K562 (cell line): ENCODE measurements around the gene BBOX1. TPM values are rescaled to one million over a fixed set of nuclear protein-coding genes. Genes with fewer than 3 reads are reported as not detected.

Experiments used
- ATAC-seq: fragments of 200-7000 bp; cut with Tn5 transposase; 3 replicates; pipeline ENCODE4 v1.9.1; 2020; ENCODE audit warnings: moderate library complexity
- BruUV-seq: library from RNA; stranded (reverse); fragments of 400-500 nt; replicated peaks from 2 replicates; lab custom pipeline; 2021; lab: Mats Ljungman, UMichigan
- CTCF ChIA-PET: fragments of 300-600 bp; formaldehyde crosslinking; extraction: SDS; loops from one replicate; lab custom pipeline; 2021; ENCODE audit warnings: low intra/inter-chr PET ratio; lab: Yijun Ruan, JAX
- POLR2A ChIA-PET: fragments of 300-600, 350-650 bp; sonication (Branson Sonifier 250); formaldehyde crosslinking; extraction: SDS; loops from one replicate; lab custom pipeline; 2021; ENCODE audit warnings: antibody characterized with exemption, inconsistent platforms; lab: Yijun Ruan, JAX
- DNase-seq, 4 experiments: peaks; one replicate each; pipeline versions ENCODE4 v3.0.0 to v3.0.0-alpha.2; 2011 to 2018; ENCODE audit warnings: low spot score in 3 of 4, mixed read lengths in 3 of 4; ENCODE audit errors: extremely low read depth in 1 of 4
- FAIRE-seq: peaks from 2 replicates; lab custom pipeline; 2011; peaks lifted over from hg19 to GRCh38; lab: Jason Lieb, UNC
- H2AFZ ChIP-seq: 2 replicates; pipeline ENCODE4 v1.6.0; 2011; ENCODE audit warnings: low read depth, low read length, control low read depth, inconsistent platforms
- H3K27ac ChIP-seq: fragments of 200-600 bp; 3 replicates; pipeline ENCODE4 v1.8.0; 2011; ENCODE audit warnings: low read depth, mild to moderate bottlenecking, control low read depth, inconsistent platforms, low read length, moderate library complexity, mixed read lengths; ENCODE audit errors: extremely low read depth
- H3K27me3 ChIP-seq, 2 experiments: fragments of 300-600 bp in 1 of 2; 2 replicates in 1 of 2; 3 replicates in 1 of 2; pipeline versions ENCODE4 v1.6.0 to v1.8.0; 2011; ENCODE audit warnings: inconsistent platforms in 2 of 2, low read length in 2 of 2, mild to moderate bottlenecking in 1 of 2, mixed read lengths in 1 of 2, moderate library complexity in 1 of 2; ENCODE audit not compliant: control insufficient read depth in 2 of 2, insufficient read depth in 2 of 2
- H3K36me3 ChIP-seq: fragments of 300-600 bp; 3 replicates; pipeline ENCODE4 v1.8.0; 2011; ENCODE audit warnings: mild to moderate bottlenecking, low read length, inconsistent platforms; ENCODE audit not compliant: control insufficient read depth, insufficient read depth
- H3K4me1 ChIP-seq, 2 experiments: fragments of 200-600 bp in 1 of 2; replicated peaks in 1 of 2; 2 replicates in 1 of 2; 3 replicates in 1 of 2; pipeline versions ENCODE4 v1.5.1 to v1.8.0; 2011; ENCODE audit warnings: inconsistent platforms in 2 of 2, low read length in 2 of 2, mild to moderate bottlenecking in 1 of 2, mixed read lengths in 1 of 2, moderate library complexity in 1 of 2; ENCODE audit not compliant: control insufficient read depth in 2 of 2, insufficient read depth in 2 of 2
- H3K4me2 ChIP-seq: 2 replicates; pipeline ENCODE4 v1.6.1; 2011; ENCODE audit warnings: low read length, control low read depth, inconsistent platforms, mixed read lengths; ENCODE audit not compliant: insufficient read depth
- H3K4me3 ChIP-seq: fragments of 200-600 bp; sonication (generic), shearing (Covaris generic); 2 replicates; pipeline ENCODE4 v1.5.1; 2016; ENCODE audit warnings: control low read depth, inconsistent platforms
- H3K79me2 ChIP-seq: fragments of 200-600 bp; 3 replicates; pipeline ENCODE4 v1.8.0; 2011; ENCODE audit warnings: low read length, inconsistent platforms; ENCODE audit not compliant: control insufficient read depth, insufficient read depth
- H3K9ac ChIP-seq, 2 experiments: 2 replicates each; pipeline versions ENCODE4 v1.6.0 to v1.6.1; 2011; ENCODE audit warnings: low read depth in 2 of 2, low read length in 2 of 2, control low read depth in 1 of 2, inconsistent platforms in 1 of 2, mild to moderate bottlenecking in 1 of 2, mixed read lengths in 1 of 2; ENCODE audit not compliant: insufficient read depth in 1 of 2
- H3K9me1 ChIP-seq: one replicate; pipeline ENCODE4 v1.6.0; 2011; ENCODE audit warnings: inconsistent platforms, mild to moderate bottlenecking, low read length, moderate library complexity; ENCODE audit not compliant: control insufficient read depth, insufficient read depth
- H3K9me3 ChIP-seq: replicated peaks from 2 replicates; pipeline ENCODE4 v1.5.1; 2011; ENCODE audit warnings: low read depth, low read length, inconsistent platforms; ENCODE audit not compliant: control insufficient read depth, insufficient read depth
- H4K20me1 ChIP-seq: replicated peaks from 2 replicates; pipeline ENCODE4 v1.6.1; 2011; ENCODE audit warnings: low read length, inconsistent platforms, mixed read lengths; ENCODE audit not compliant: control insufficient read depth, insufficient read depth
- GABPB2 ChIP-seq: fragments of 250-450 bp; sonication (Bioruptor Pico); conservative IDR thresholded peaks from 2 replicates; pipeline ENCODE4 v1.5.1; 2021; ENCODE audit warnings: mild to moderate bottlenecking
- HDGF ChIP-seq: fragments of 450-650 bp; IDR thresholded peaks from 2 replicates; pipeline ENCODE4 v1.6.1; 2016
- IFI16 ChIP-seq: fragments of 250-450 bp; sonication (Bioruptor Pico); IDR thresholded peaks from 2 replicates; pipeline ENCODE4 v2.1.2; 2022; ENCODE audit warnings: mild to moderate bottlenecking, inconsistent platforms
- PHB2 ChIP-seq: fragments of 450-650 bp; IDR thresholded peaks from 2 replicates; pipeline ENCODE4 v1.6.1; 2017; ENCODE audit warnings: low read depth
- RFX1 ChIP-seq: fragments of 450-650 bp; IDR thresholded peaks from 2 replicates; pipeline ENCODE4 v1.6.1; 2016; ENCODE audit warnings: mild to moderate bottlenecking, moderate library complexity
- SOX6 ChIP-seq: fragments of 450-650 bp; IDR thresholded peaks from 2 replicates; pipeline ENCODE4 v1.6.1; 2014; ENCODE audit warnings: mild to moderate bottlenecking
- SRF ChIP-seq, 2 experiments: fragments of 250-450, 450-650 bp in 1 of 2; sonication (Bioruptor Pico) in 1 of 2; sonication (generic) in 1 of 2; formaldehyde crosslinking; IDR thresholded peaks; 2 replicates each; pipeline versions ENCODE4 v1.5.0 to v1.5.1; 2020 to 2022; ENCODE audit warnings: mild to moderate bottlenecking in 1 of 2, missing genetic modification reagents in 1 of 2
- THRAP3 ChIP-seq: fragments of 450-650 bp; IDR thresholded peaks from 2 replicates; pipeline ENCODE4 v1.6.1; 2016; ENCODE audit warnings: mild to moderate bottlenecking, inconsistent platforms, borderline replicate concordance
- XRCC3 ChIP-seq: fragments of 450-650 bp; IDR thresholded peaks from 2 replicates; pipeline ENCODE4 v1.6.1; 2017; ENCODE audit warnings: mild to moderate bottlenecking, moderate library complexity
- ZNF561 ChIP-seq: fragments of 450-650 bp; formaldehyde crosslinking; conservative IDR thresholded peaks from 2 replicates; pipeline ENCODE4 v1.4.0; 2020; ENCODE audit warnings: mild to moderate bottlenecking, moderate library complexity
- ZNF717 ChIP-seq: fragments of 250-450 bp; sonication (Bioruptor Pico); IDR thresholded peaks from 2 replicates; pipeline ENCODE4 v1.5.0; 2021
- WGBS: fragments of 100-300 bp; shearing (Covaris generic); methylation state at CpG from one replicate; pipeline ENCODE4 v1.1.6; 2016; ENCODE audit warnings: low coverage, mixed read lengths; ENCODE audit not compliant: insufficient coverage; ENCODE audit errors: missing lambda C conversion rate; 5-methylcytosine and 5-hydroxymethylcytosine counted together
- in situ Hi-C: fragments of 300-500 bp; cut with MboI; formaldehyde crosslinking; loops from 4 replicates; pipeline ENCODE4 v1.15.0; 2018; ENCODE audit warnings: inconsistent platforms, mixed read lengths
- intact Hi-C: fragments of 100-400 bp; cut with micrococcal nuclease; formaldehyde crosslinking; loops from 2 replicates; pipeline ENCODE4 v1.14.2; 2022
- polyA plus RNA-seq, 8 experiments: library from polyadenylated mRNA; depleted of rRNA in 4 of 8; stranded (reverse) in 5 of 8; unstranded in 3 of 8; fragments of >200 nt; fragmentation: Nextera tagmentation in 2 of 8; fragmentation: Illumina TruSeq in 1 of 8; extraction: Ambion mirVana in 2 of 8; extraction: Trizol in 1 of 8; gene quantifications; 2 replicates each; pipeline versions ENCODE4 v1.2.1 to v1.2.3, GENCODE V29; 2011 to 2014; ENCODE audit warnings: inconsistent platforms in 1 of 8, missing spikeins in 1 of 8
- total RNA-seq, 7 experiments: library from RNA; depleted of rRNA in 6 of 7; stranded (reverse); fragments of >200 nt in 6 of 7; fragmentation: Illumina TruSeq in 2 of 7; extraction: Trizol in 2 of 7; gene quantifications; 2 replicates each; pipeline versions ENCODE4 v1.2.1 to v1.2.3, GENCODE V29; 2011 to 2021; ENCODE audit warnings: low replicate concordance in 1 of 7
- TF ChIP-seq, protein P1 (sequence below): sonication (generic); formaldehyde crosslinking; IDR thresholded peaks from 2 replicates; pipeline ENCODE4 v1.8.1; 2022; ENCODE audit warnings: missing genetic modification reagents
- TF ChIP-seq, protein P2 (sequence below): sonication (generic); formaldehyde crosslinking; IDR thresholded peaks from 2 replicates; pipeline ENCODE4 v1.8.0; 2022; ENCODE audit warnings: mild to moderate bottlenecking, missing genetic modification reagents
- TF ChIP-seq, protein P3 (sequence below): IDR thresholded peaks from 2 replicates; pipeline ENCODE4 v1.6.1; 2012; ENCODE audit warnings: low read depth, low read length, improper control_type of control experiment, borderline replicate concordance
- TF ChIP-seq, protein P4 (sequence below): fragments of 150-350 bp; conservative IDR thresholded peaks from 2 replicates; pipeline ENCODE4 v1.6.1; 2014; ENCODE audit warnings: low read length

Gene BBOX1
- total and polyA plus RNA-seq, 9 of the 15 experiments (the other 6 are each of a cell fraction or from before 2014, with no cell fraction given), result not detected

DNA sequence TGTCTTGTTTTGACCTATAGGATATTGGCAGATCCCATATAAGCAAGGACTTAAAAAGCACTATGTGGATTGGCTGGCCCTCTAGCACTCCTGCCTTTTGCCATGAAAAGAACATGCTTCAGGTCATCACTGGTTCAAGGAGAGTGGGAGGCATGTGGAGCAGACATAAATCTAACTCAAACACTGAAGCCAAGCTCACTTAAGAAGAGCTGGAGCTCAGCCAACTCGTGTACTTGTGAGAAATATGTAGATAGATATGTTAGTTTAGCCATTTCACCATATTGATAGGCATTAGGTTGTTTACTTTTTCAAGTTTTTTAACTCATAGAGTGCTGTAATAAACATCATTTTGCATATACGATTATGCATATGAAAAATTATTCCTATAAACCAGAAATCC, 19.9 kb upstream of the BBOX1 start:
- no peaks in the 10 kb centered on the region for H3K9me3 ChIP-seq
- 0% methylated on average over 2 of the region's 2 CpGs for WGBS
- H3K4me3 ChIP-seq, result no peak overlapping the region
- BruUV-seq, result no TSS peak
- no peaks in the 10 kb centered on the region for H3K79me2 ChIP-seq
- H3K9ac ChIP-seq, result no peak overlapping the region
- H3K27ac ChIP-seq, result no peak overlapping the region
- ChIA-PET POLR2A (no interaction called here), CTCF (no interaction called here)
- H3K9me1 ChIP-seq, result no peaks in the 10 kb centered on the region
- ATAC-seq (no peak), DNase-seq (no peak), FAIRE-seq (no peak)
- H3K4me1 ChIP-seq, result no peaks in the 10 kb centered on the region
- in situ Hi-C loops (no loop called here), intact Hi-C loops (no loop called here)
- H3K27me3 ChIP-seq, result no peaks in the 10 kb centered on the region
- H3K4me2 ChIP-seq, result no peak overlapping the region
- H3K36me3 ChIP-seq, result no peaks in the 10 kb centered on the region
- H4K20me1 ChIP-seq, result no peaks in the 10 kb centered on the region
- H2AFZ ChIP-seq, result no peak overlapping the region
- no peak for TF ChIP-seq SOX6
- no peak for TF ChIP-seq GABPB2 (CRISPR knock-in tag)
- TF ChIP-seq SRF (CRISPR knock-in tag; IDR thresholded peaks at IDR 0.05), result no peak
- TF ChIP-seq PHB2, result no peak
- no peak for TF ChIP-seq IFI16
- TF ChIP-seq THRAP3, result no peak
- TF ChIP-seq, protein P1, sequence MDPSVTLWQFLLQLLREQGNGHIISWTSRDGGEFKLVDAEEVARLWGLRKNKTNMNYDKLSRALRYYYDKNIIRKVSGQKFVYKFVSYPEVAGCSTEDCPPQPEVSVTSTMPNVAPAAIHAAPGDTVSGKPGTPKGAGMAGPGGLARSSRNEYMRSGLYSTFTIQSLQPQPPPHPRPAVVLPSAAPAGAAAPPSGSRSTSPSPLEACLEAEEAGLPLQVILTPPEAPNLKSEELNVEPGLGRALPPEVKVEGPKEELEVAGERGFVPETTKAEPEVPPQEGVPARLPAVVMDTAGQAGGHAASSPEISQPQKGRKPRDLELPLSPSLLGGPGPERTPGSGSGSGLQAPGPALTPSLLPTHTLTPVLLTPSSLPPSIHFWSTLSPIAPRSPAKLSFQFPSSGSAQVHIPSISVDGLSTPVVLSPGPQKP (CRISPR knock-in tag), result no peak
- no peak for TF ChIP-seq XRCC3
- TF ChIP-seq, protein P2, sequence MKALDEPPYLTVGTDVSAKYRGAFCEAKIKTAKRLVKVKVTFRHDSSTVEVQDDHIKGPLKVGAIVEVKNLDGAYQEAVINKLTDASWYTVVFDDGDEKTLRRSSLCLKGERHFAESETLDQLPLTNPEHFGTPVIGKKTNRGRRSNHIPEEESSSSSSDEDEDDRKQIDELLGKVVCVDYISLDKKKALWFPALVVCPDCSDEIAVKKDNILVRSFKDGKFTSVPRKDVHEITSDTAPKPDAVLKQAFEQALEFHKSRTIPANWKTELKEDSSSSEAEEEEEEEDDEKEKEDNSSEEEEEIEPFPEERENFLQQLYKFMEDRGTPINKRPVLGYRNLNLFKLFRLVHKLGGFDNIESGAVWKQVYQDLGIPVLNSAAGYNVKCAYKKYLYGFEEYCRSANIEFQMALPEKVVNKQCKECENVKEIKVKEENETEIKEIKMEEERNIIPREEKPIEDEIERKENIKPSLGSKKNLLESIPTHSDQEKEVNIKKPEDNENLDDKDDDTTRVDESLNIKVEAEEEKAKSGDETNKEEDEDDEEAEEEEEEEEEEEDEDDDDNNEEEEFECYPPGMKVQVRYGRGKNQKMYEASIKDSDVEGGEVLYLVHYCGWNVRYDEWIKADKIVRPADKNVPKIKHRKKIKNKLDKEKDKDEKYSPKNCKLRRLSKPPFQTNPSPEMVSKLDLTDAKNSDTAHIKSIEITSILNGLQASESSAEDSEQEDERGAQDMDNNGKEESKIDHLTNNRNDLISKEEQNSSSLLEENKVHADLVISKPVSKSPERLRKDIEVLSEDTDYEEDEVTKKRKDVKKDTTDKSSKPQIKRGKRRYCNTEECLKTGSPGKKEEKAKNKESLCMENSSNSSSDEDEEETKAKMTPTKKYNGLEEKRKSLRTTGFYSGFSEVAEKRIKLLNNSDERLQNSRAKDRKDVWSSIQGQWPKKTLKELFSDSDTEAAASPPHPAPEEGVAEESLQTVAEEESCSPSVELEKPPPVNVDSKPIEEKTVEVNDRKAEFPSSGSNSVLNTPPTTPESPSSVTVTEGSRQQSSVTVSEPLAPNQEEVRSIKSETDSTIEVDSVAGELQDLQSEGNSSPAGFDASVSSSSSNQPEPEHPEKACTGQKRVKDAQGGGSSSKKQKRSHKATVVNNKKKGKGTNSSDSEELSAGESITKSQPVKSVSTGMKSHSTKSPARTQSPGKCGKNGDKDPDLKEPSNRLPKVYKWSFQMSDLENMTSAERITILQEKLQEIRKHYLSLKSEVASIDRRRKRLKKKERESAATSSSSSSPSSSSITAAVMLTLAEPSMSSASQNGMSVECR (CRISPR knock-in tag), result no peak
- TF ChIP-seq RFX1, result no peak
- no peak for TF ChIP-seq ZNF717
- TF ChIP-seq, protein P3, sequence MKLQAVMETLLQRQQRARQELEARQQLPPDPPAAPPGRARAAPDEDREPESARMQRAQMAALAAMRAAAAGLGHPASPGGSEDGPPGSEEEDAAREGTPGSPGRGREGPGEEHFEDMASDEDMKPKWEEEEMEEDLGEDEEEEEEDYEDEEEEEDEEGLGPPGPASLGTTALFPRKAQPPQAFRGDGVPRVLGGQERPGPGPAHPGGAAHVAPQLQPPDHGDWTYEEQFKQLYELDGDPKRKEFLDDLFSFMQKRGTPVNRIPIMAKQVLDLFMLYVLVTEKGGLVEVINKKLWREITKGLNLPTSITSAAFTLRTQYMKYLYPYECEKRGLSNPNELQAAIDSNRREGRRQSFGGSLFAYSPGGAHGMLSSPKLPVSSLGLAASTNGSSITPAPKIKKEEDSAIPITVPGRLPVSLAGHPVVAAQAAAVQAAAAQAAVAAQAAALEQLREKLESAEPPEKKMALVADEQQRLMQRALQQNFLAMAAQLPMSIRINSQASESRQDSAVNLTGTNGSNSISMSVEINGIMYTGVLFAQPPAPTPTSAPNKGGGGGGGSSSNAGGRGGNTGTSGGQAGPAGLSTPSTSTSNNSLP, result no peak
- TF ChIP-seq, protein P4, sequence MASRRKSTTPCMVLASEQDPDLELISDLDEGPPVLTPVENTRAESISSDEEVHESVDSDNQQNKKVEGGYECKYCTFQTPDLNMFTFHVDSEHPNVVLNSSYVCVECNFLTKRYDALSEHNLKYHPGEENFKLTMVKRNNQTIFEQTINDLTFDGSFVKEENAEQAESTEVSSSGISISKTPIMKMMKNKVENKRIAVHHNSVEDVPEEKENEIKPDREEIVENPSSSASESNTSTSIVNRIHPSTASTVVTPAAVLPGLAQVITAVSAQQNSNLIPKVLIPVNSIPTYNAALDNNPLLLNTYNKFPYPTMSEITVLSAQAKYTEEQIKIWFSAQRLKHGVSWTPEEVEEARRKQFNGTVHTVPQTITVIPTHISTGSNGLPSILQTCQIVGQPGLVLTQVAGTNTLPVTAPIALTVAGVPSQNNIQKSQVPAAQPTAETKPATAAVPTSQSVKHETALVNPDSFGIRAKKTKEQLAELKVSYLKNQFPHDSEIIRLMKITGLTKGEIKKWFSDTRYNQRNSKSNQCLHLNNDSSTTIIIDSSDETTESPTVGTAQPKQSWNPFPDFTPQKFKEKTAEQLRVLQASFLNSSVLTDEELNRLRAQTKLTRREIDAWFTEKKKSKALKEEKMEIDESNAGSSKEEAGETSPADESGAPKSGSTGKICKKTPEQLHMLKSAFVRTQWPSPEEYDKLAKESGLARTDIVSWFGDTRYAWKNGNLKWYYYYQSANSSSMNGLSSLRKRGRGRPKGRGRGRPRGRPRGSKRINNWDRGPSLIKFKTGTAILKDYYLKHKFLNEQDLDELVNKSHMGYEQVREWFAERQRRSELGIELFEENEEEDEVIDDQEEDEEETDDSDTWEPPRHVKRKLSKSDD, result no peak
- TF ChIP-seq HDGF, result no peak
- no peak for TF ChIP-seq ZNF561 (CRISPR knock-in tag)
